Activated naive CD4-positive, alpha-beta T cell treated with anti-CD3 and anti-CD28 coated beads for 36 hours (primary cell): ENCODE results near the gene KCNJ9. TPM values are rescaled to one million over a fixed set of nuclear protein-coding genes. Genes with fewer than 3 reads are reported as not detected.
"Not testable (repeated sequence)": the region's sequence is repeated elsewhere in the genome, so short reads cannot be mapped to it uniquely, and the experiment has no call there.

Source experiments
- CTCF ChIA-PET: fragments of 350-600 bp; sonication (Branson Sonifier 250); formaldehyde crosslinking; loops from one replicate; lab custom pipeline; 2021; ENCODE audit warnings: antibody characterized with exemption; lab: Charles Lee
- DNase-seq: peaks from one replicate; pipeline ENCODE4 v3.0.0-alpha.2; 2020
- H3K27ac Mint-ChIP-seq: one replicate; pipeline ENCODE4 v1.8.0; 2021; ENCODE audit warnings: mild to moderate bottlenecking, mixed read lengths
- H3K27me3 Mint-ChIP-seq: one replicate; pipeline ENCODE4 v1.8.0; 2021; ENCODE audit warnings: low read depth, mixed read lengths
- H3K36me3 Mint-ChIP-seq: one replicate; pipeline ENCODE4 v1.8.0; 2021; ENCODE audit warnings: low read depth, mixed read lengths
- H3K4me1 Mint-ChIP-seq: one replicate; pipeline ENCODE4 v1.8.0; 2021; ENCODE audit warnings: low read depth, mixed read lengths
- H3K4me3 Mint-ChIP-seq: one replicate; pipeline ENCODE4 v1.8.0; 2021; ENCODE audit warnings: mild to moderate bottlenecking, moderate library complexity, mixed read lengths
- H3K9me3 Mint-ChIP-seq: one replicate; pipeline ENCODE4 v1.8.0; 2021; ENCODE audit warnings: mixed read lengths
- intact Hi-C: fragments of 100-400 bp; cut with micrococcal nuclease; formaldehyde crosslinking; loops from one replicate; pipeline ENCODE4 v1.15.1; 2023
- total RNA-seq, 2 experiments: library from RNA; stranded (reverse); gene quantifications; one replicate each; pipeline ENCODE4 v1.2.3, GENCODE V29; 2021

Gene KCNJ9
- total RNA-seq, 2 experiments from 2014 or later = not detected

GRCh38 chr1:160111462-160111861 is 30.1 kb downstream of the KCNJ9 start:
- H3K4me1 Mint-ChIP-seq, H3K9me3 Mint-ChIP-seq, H3K27ac Mint-ChIP-seq, H3K36me3 Mint-ChIP-seq, H3K27me3 Mint-ChIP-seq, DNase-seq, H3K4me3 Mint-ChIP-seq, intact Hi-C loops: not testable (repeated sequence)
- CTCF ChIA-PET = interaction anchor here (0.6 to 1.9 kb wide), 3 partner anchors 9 to 241 kb away, joined by 3 to 4 read pairs (median 3); no protein-coding TSS in a partner anchor

- H3K9me3 Mint-ChIP-seq = no peaks in the 10 kb centered on the region
- no peak overlapping the region for H3K27ac Mint-ChIP-seq
- intact Hi-C loops = no loop called here
- H3K4me1 Mint-ChIP-seq = peaks cover 6% of the 10 kb centered on the region
- no peaks in the 10 kb centered on the region for H3K36me3 Mint-ChIP-seq
- H3K27me3 Mint-ChIP-seq = no peaks in the 10 kb centered on the region
- no peak for DNase-seq
- no peak overlapping the region for H3K4me3 Mint-ChIP-seq
- CTCF ChIA-PET = interaction anchor here (0.9 to 1.1 kb wide), 3 partner anchors 9 to 494 kb away, joined by 3 read pairs; no protein-coding TSS in a partner anchor
Observed at GRCh38 chr1:160112357-160112756, 31.0 kb downstream of the KCNJ9 start.

- peaks cover 6% of the 10 kb centered on the region for H3K4me1 Mint-ChIP-seq
- H3K4me3 Mint-ChIP-seq = no peak overlapping the region
- H3K27me3 Mint-ChIP-seq = no peaks in the 10 kb centered on the region
- CTCF ChIA-PET = no interaction called here
- no peak for DNase-seq
- no peak overlapping the region for H3K27ac Mint-ChIP-seq
- intact Hi-C loops = no loop called here
- H3K9me3 Mint-ChIP-seq = no peaks in the 10 kb centered on the region
- no peaks in the 10 kb centered on the region for H3K36me3 Mint-ChIP-seq
Observed at GRCh38 chr1:160113407-160113806, 32.1 kb downstream of the KCNJ9 start.

- Mint-ChIP-seq H3K9me3 (no peaks in the 10 kb centered on the region), H3K27me3 (no peaks in the 10 kb centered on the region), H3K36me3 (no peaks in the 10 kb centered on the region), H3K27ac (no peak overlapping the region), H3K4me1 (peaks cover under 1% of the 10 kb centered on the region), H3K4me3 (no peak overlapping the region)
- DNase-seq = no peak
- CTCF ChIA-PET = interaction anchor here (1.2 kb wide), 1 partner anchor 13 kb away, joined by 3 read pairs; no protein-coding TSS in a partner anchor
- intact Hi-C loops = no loop called here
Observed at GRCh38 chr1:160114085-160114484, 32.7 kb downstream of the KCNJ9 start.

- intact Hi-C loops = no loop called here
- no peak for DNase-seq
- Mint-ChIP-seq H3K27ac (no peak within 1 kb of the TSS), H3K4me3 (no peak within 1 kb of the TSS), H3K36me3 (no peaks in the 10 kb centered on the region), H3K9me3 (no peaks in the 10 kb centered on the region), H3K27me3 (no peaks in the 10 kb centered on the region), H3K4me1 (no peaks in the 10 kb centered on the region)
- CTCF ChIA-PET = no interaction called here
Observed at GRCh38 chr1:160115545-160116282, 34.4 kb downstream of the KCNJ9 start, which contains the start of gene ATP1A2. Gene ATP1A2, plus strand, starts transcription at chr1:160115759. Its CDS starts 103 bp downstream, at chr1:160115862.

- Mint-ChIP-seq H3K36me3 (no peaks in the 10 kb centered on the region), H3K4me3 (no peak overlapping the region), H3K27ac (no peak overlapping the region), H3K27me3 (no peaks in the 10 kb centered on the region), H3K9me3 (no peaks in the 10 kb centered on the region), H3K4me1 (no peaks in the 10 kb centered on the region)
- CTCF ChIA-PET = interaction anchor here (0.6 to 0.8 kb wide), 2 partner anchors 32 to 1028 kb away, joined by 3 read pairs; no protein-coding TSS in a partner anchor
- no peak for DNase-seq
- intact Hi-C loops = no loop called here
Observed at GRCh38 chr1:160116283-160117147, 35.2 kb downstream of the KCNJ9 start.

- Mint-ChIP-seq H3K4me3 (no peak overlapping the region), H3K36me3 (no peaks in the 10 kb centered on the region), H3K27me3 (no peaks in the 10 kb centered on the region), H3K4me1 (no peaks in the 10 kb centered on the region), H3K27ac (no peak overlapping the region), H3K9me3 (no peaks in the 10 kb centered on the region)
- CTCF ChIA-PET = interaction anchor here (0.8 to 1.4 kb wide), 3 partner anchors 16 to 259 kb away, joined by 3 to 4 read pairs (median 3); no protein-coding TSS in a partner anchor
- no peak for DNase-seq
- intact Hi-C loops = no loop called here
Observed at GRCh38 chr1:160117300-160117699, 36.0 kb downstream of the KCNJ9 start.

- Mint-ChIP-seq H3K4me1 (no peaks in the 10 kb centered on the region), H3K9me3 (no peaks in the 10 kb centered on the region), H3K4me3 (no peak overlapping the region), H3K27me3 (no peaks in the 10 kb centered on the region), H3K27ac (no peak overlapping the region), H3K36me3 (no peaks in the 10 kb centered on the region)
- intact Hi-C loops = no loop called here
- CTCF ChIA-PET = interaction anchor here (0.9 to 1.4 kb wide), 3 partner anchors 9 to 259 kb away, joined by 3 to 5 read pairs (median 4); no protein-coding TSS in a partner anchor
- DNase-seq = no peak
Observed at GRCh38 chr1:160117709-160118183, 36.4 kb downstream of the KCNJ9 start.

GRCh38 chr1:160118928-160119327 is 37.6 kb downstream of the KCNJ9 start:
- H3K36me3 Mint-ChIP-seq = no peaks in the 10 kb centered on the region
- H3K9me3 Mint-ChIP-seq = no peaks in the 10 kb centered on the region
- intact Hi-C loops = no loop called here
- no peaks in the 10 kb centered on the region for H3K4me1 Mint-ChIP-seq
- no peaks in the 10 kb centered on the region for H3K27me3 Mint-ChIP-seq
- CTCF ChIA-PET = interaction anchor here (0.9 to 1.4 kb wide), 2 partner anchors 10 to 258 kb away, joined by 4 to 5 read pairs; no protein-coding TSS in a partner anchor
- DNase-seq = no peak
- H3K4me3 Mint-ChIP-seq = no peak overlapping the region
- no peak overlapping the region for H3K27ac Mint-ChIP-seq

GRCh38 chr1:160120797-160121196 is 39.5 kb downstream of the KCNJ9 start:
- Mint-ChIP-seq H3K4me3 (no peak overlapping the region), H3K27me3 (no peaks in the 10 kb centered on the region), H3K27ac (no peak overlapping the region), H3K4me1 (no peaks in the 10 kb centered on the region), H3K36me3 (no peaks in the 10 kb centered on the region), H3K9me3 (no peaks in the 10 kb centered on the region)
- intact Hi-C loops = no loop called here
- CTCF ChIA-PET = interaction anchor here (0.6 to 0.8 kb wide), 2 partner anchors 16 to 168 kb away, joined by 3 read pairs; no protein-coding TSS in a partner anchor
- DNase-seq = no peak

GRCh38 chr1:160121388-160121787 is 40.0 kb downstream of the KCNJ9 start:
- intact Hi-C loops = no loop called here
- H3K9me3 Mint-ChIP-seq = no peaks in the 10 kb centered on the region
- H3K36me3 Mint-ChIP-seq = no peaks in the 10 kb centered on the region
- no peak overlapping the region for H3K27ac Mint-ChIP-seq
- H3K27me3 Mint-ChIP-seq = no peaks in the 10 kb centered on the region
- DNase-seq = no peak
- CTCF ChIA-PET = interaction anchor here (0.6 to 0.8 kb wide), 2 partner anchors 17 to 167 kb away, joined by 3 read pairs; no protein-coding TSS in a partner anchor
- H3K4me1 Mint-ChIP-seq = no peaks in the 10 kb centered on the region
- H3K4me3 Mint-ChIP-seq = no peak overlapping the region

- no peak for DNase-seq
- H3K27ac Mint-ChIP-seq = no peak overlapping the region
- CTCF ChIA-PET = interaction anchor here (1.3 kb wide), 1 partner anchor 253 kb away, joined by 3 read pairs; no protein-coding TSS in a partner anchor
- no peaks in the 10 kb centered on the region for H3K9me3 Mint-ChIP-seq
- H3K4me3 Mint-ChIP-seq = no peak overlapping the region
- no peaks in the 10 kb centered on the region for H3K27me3 Mint-ChIP-seq
- no peaks in the 10 kb centered on the region for H3K36me3 Mint-ChIP-seq
- intact Hi-C loops = no loop called here
- H3K4me1 Mint-ChIP-seq = no peaks in the 10 kb centered on the region
Observed at GRCh38 chr1:160122978-160123495, 41.7 kb downstream of the KCNJ9 start.
